HG03439 (cell line): Measurements from ENCODE around the gene NHSL2.
"Not testable (repeated sequence)": the region's sequence is repeated elsewhere in the genome, so short reads cannot be mapped to it uniquely, and the experiment has no call there.

Experiments
- ATAC-seq: cut with Tn5 transposase; IDR thresholded peaks from one replicate; pipeline ENCODE4 v1.9.1; 2021; ENCODE audit warnings: mild to moderate bottlenecking, moderate library complexity; ENCODE audit not compliant: unreplicated experiment

NHSL2 gene

DNA sequence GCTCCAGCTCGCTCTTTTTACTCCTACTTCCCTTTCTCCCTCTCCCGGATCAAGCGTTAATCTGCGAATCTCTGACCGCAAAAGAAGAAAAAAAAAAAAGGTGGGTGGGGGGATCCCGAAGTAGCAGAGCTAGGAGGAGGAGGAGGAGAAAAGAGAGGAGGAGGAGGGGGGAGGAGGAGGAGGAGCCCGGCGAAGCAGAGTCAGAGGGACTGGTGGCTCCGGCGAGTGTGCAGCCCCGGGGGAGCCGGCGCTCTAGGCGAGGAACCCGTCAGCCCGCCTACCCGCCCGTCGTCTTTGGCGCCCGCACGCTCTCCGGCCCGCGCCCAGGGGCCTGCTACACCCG is at the start of gene NHSL2:
Gene NHSL2 (plus strand): TSS at position 203 of the 343 bp plus-strand sequence.
- no peak for ATAC-seq

DNA sequence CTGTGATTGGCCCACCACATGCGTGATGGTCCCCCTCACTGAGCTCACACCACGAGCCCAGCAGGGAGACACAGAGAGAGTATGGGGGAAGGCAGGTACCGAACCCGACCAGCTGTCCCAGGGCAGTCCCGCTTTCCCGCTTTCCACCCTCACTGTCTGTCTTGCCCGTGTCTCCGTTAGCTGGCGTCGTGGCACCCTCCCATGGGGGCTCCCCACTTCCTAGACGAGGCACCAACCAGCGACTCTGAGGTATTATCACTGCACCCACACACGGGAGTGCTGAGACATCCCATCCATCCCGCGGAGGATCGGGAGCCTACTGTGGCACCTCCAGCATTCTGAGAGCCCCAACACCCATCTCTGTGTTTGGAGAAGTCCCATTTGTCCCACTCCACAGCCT is 43.0 kb upstream of the NHSL2 start:
- no peak for ATAC-seq

DNA sequence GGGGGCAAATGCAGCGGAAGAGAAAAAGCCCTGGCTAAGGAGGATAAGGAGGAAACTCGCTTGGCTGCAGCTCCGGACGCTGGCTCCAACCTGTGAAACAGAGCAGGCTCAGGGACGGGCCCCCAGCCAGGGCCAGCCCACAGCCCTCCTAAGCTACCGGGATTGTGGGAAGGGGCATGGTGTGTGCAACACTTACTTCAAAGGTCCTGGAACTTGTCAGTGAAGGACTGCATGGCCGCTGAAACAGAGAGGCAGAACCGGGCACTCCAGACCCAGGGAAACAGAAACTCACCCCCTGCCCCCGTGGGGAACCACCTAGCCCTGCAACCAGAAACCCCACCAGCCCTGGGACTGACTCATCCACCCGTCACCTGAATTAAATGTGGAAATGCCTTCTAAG is 41.1 kb upstream of the NHSL2 start:
- ATAC-seq: not testable (repeated sequence)

DNA sequence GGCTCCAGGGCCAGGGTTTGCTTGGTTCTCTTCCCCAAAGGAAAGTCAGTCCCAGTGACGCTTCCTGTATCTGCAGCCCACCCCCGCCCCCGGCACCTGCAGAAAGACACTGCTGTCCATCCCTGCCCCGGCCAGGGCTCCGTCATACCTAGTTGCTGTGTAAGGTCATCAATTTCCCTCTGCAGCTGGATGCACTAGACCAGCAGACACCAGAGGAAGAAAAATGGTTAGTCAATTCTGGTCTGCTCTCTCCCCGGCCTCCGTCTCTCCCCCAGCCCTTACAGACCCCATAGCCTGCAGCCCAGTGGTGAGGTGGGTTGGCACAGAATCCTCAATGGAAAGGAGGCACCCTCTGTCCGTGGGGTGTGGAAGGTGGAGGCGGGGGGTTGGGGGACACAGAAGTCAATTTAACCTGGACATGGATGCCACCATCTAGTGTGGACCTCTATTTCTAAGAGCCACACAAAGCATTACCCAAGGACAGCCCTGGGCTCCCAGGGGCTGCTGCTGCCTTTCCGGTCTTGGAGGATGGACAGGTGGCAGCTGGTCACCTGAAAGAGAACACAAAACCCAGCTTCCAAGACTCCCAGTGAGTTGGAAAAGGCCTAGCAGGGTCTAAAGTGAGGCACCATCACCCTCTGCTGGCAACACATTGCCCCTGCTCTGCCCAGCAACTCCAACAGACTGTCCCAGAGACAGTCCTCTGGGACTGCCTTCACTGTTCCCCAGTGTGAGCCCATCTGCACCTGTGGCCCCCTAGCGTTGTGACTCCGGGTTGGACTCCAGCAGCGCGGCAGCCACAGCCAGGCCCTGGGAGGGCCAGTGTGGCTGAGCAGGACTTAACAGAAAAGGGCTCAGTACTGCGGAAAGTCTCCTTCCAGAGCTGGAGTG is 40.2 kb upstream of the NHSL2 start:
- ATAC-seq: no peak

DNA sequence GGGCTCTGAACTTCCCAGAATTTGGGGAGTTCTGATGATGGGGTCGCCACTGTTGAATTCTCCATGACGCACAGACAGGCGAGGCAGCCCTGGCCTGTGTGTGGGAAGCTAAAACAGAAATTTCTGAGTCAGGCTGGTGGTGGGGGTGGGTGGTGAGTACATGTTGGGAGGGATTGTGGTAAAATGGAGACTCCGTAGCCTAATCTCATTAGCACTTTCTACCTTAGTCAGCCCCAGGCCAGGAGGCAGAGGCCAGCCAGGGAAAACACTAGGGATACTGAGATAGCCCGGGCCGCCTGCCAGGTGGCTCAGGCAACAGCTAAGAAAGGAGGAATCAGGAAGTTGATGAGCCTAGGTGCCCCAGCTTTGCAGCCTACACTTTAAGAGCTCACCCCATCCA is 39.3 kb upstream of the NHSL2 start:
- no peak for ATAC-seq

DNA sequence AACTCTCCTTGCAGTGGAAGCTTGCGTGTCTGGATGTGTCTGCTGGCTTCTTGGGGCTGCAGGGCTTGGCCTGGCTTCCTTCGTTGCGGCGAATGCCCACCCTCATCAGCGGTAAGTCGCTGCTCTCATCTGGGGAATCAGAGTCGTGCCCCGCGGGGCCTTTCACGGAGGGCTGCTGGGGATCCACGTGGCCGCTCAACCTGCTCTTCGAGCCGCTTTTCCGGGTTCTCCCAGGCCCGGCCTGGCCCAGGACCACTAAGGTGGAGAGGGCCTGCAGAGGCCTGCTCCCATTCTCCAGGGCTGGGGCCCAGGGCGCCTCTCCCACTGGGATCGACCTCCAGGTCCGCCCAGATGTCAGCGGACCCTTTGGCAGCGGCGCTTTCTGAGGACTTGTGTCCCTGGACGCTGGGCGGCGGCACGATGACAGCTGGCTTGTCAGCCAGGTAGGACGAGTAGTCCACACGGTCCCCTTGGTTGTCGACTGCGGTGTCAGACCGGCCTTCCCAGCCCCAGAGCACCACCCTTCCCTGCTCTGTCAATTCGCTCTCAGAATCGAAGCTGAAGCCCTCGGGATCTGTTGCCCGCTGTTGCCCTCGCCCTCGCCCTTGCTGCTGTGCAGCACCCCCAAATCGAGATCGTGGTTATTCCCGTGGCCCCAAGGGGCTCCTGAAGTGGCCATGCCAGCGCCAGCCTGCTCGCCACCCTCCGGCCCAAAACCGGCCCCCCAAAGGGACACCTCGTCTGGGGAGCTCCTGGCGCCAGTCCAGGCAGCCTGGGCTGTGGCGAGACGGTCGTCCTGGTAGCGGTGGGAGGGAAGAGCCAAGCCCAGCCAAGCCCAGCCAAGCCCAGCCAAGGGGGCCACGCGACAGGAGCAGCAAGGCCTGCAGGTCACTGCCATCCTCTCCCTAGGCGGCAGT is 37.8 kb upstream of the NHSL2 start:
- ATAC-seq: no peak

DNA sequence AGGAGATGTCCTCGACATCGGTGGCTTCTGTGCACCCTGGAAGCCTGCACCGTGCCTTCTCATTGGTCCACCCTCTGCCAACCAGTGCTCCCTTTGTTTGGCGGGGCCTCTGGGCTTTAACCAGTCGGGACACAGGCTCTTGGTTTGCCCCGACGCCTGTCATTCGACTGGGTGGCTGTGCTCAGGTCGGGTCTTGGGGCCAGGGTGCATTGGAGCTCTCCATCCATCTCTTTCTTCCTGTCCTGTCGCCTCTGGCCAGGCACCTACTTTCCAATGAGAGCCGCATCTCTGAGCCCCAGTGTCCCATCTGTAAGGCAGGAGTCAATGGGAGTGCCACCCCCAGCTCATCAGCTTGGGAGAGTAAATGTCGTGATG is 37.2 kb upstream of the NHSL2 start:
- no peak for ATAC-seq

DNA sequence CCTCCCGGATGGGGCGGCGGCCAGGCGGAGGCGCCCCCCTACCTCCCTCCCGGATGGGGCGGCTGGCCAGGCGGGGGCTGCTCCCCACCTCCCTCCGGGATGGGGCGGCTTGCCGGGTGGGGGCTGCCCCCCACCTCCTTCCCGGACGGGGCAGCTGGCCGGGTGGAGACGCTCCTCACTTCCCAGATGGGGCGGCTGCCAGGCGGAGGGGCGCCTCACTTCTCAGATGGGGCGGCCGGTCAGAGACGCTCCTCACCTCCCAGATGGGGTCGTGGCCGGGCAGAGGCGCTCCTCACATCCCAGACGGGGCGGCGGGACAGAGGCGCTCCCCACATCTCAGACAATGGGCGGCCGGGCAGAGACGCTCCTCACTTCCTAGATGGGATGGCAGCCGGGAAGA is 33.8 kb upstream of the NHSL2 start:
- ATAC-seq: not testable (repeated sequence)

DNA sequence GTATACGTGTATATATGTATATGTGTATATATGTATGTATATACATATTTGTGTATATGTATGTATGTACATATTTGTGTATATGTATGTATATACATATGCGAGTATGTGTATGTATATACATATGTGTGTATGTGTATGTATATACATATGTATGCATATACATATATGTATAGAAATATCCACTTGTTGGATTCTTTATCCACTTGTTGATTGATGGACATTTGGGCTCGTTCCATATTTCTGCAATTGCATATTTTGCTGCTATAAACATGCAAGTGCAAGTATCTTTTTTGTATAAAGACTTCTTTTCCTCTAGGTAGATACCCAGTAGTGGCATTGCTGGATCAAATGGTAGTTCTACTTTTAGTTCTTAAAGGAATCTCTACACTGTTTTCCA is 25.5 kb upstream of the NHSL2 start:
- no peak for ATAC-seq

DNA sequence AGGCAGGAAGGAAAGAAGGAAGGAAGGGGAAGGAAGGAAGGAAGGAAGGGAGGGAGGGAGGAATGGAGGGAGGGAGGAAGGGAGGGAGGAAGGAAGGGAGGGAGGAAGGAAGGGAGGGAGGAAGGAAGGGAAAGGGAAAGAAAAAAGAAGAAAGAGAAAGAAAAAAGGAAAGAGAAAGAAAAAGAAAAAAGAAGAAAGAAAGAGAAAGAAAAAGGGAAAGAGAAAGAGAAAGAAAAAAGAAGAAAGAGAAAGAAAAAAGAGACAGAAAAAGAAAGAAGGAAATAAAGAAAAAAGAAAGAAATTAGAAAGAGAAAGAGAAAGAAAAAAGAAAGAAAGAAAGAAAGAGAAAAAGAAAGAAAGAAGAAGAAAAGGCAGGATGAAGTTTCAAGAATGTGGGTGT is 15.0 kb upstream of the NHSL2 start:
- no peak for ATAC-seq

DNA sequence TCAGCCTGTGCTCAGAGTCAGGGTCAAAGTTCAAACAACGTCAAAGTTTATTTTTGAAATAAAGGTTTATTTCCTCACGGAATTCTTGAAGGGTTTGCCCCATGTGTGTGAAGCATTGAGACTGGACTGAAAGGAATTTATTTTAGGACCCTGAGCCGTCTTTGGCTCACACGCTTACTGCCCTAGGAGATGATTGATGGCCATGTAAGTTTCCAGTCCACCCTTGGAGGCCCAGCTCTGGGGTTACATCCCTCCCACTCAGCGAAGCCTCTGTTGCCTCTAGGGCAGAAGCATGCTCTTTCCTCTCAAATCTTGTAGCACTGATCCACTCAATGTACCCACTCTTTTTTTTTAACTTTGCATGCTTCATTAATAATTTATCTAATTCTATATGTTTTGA is 4.5 kb upstream of the NHSL2 start:
- no peak for ATAC-seq

DNA sequence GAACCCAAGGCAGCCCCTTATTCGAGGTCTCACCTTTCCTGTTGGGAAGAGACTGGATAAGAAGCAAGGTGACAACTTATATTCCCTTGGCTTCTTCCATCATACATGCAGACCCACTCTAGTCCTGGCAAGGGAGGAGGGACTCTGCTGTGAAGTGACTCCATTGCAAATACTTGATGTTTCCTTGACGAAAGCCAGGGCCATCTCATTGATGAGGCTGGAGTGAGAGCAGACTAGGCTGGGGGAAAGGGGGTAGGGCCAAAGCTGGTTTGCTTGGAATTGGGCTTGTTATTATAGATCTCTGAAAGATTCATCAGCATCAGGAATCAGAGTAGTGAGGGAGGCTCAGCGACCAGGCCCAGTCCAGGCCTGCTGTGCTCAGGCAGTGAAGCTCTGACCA is 2.3 kb upstream of the NHSL2 start:
- ATAC-seq: no peak

DNA sequence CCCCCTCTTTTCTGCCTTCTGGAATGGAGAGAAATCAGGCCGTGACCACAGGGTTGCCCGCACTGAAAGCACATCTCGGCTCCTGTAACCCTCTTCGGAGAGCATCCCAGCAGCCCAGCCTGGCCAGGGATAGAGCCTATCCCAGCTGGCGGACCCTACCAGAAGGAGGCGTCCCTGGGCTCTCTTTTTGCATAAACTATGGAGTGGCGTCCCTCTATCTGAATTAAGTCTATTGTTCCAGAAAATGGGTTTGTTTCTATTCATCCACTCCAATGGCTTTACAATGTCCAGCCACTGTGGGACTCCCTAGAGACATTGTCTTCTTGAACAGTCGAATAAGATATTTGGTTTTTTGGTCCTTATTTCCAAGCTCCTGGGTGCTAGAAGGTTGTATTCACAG is 689 bp upstream of the NHSL2 start:
- ATAC-seq: no peak

DNA sequence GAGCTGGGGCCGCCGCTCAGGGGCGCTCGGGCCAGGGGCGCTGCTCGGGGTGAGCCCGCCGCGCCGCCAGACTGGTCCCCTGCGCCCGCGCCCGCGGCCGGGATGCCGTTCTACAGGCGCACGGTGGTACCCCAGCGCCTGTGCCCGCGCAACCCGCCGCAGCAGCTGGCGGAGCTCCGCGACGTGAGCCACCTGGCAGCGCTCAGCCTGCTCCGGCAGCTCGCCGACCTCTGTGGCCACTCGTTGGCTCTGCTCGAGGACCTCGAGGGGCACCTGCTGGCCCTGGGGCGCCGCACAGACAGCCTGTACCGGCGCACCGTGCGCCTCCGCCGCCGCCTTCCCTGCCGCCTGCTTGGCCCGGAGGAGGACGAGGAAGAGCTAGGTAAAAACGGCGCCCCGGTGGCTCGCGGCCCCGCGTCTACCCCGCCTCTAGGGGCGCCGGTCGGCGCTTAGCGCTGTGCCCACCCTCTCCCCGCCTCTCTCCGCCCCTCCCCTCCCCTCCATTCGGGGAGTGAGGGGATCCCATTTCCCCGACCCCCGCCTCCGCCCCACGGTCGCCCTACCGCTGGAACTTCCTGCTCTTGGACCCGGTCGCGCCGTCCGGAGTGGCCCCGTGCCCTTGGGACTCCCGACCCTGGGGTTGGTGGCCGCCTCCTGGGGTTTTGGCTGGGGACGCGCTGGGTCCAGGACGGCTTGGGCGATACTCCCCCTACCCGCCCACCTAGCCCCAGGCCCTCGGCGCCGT is 513 bp downstream of the NHSL2 start:
- no peak for ATAC-seq

DNA sequence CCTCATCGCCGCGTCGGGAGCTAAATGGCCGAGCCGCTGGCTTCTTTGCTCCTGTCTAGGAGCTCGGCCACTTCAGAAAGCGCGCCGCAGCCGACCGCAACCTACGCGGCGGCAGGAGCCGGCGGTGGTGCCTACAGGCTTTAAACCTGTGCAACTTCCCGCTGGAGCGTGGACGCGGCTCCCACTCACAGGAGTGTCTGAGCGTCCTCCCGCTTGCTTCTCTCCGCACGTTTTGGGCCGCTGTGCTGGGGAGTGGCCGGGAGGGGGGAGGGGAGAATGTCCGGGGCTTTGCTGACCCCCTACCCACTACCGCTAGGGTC is 1.0 kb downstream of the NHSL2 start:
- ATAC-seq: no peak

DNA sequence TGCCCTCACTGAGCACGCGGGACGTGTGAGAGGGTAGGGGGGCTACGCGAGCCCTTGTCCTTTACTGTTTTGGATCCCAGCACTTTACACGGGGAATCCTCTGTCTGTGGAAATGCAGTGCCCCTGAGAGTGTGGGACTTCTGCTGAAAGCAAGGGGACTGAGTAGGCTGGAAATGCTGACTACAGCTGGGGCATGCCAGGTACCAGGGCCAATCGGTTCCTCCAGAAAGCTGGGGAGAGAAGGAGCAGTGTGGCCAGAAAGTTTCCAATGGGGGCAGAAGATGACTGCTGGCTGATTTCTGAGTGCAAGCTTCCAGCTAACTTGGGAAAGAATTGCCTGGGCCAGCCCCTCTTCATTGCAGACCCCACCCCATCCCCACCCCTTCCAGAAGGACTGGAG is 1.5 kb downstream of the NHSL2 start:
- no peak for ATAC-seq

DNA sequence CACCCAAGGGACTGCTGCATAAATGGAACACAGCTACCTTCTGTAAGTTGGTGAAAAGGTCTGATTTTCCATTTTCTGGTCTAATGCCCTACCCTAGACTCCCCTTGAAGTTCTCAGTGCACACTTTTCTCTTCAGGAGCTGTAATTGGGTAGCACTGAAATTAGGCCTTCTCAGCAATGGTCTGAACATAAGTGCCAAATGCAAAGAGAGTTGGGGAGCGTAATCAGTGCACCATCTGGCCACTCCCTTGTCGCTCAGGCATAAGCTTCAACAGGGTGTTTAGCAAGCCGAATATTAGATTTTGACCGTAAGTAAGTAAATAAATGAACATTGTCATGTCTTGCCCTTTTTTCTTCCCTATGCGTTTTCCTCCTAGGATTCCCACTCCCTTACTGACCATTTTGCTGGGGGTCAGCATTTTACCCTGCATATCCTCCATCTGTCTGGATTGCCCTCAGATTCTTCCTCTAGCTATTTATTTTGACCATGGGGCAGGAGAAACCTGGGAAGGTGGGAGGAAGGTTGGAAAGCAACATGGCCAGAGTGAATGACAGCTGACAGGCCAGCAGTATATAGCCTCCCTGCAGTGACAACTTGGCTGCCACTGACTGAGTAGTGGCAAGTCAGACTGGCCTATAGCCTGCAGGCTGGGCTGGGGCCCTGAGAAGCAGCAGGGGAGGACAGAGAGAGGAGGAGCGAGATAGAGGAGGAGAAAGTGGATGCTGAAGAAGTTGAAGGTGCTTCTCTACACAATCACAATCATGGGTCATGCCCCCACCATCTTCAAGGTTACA is 2.7 kb downstream of the NHSL2 start:
- no peak for ATAC-seq

DNA sequence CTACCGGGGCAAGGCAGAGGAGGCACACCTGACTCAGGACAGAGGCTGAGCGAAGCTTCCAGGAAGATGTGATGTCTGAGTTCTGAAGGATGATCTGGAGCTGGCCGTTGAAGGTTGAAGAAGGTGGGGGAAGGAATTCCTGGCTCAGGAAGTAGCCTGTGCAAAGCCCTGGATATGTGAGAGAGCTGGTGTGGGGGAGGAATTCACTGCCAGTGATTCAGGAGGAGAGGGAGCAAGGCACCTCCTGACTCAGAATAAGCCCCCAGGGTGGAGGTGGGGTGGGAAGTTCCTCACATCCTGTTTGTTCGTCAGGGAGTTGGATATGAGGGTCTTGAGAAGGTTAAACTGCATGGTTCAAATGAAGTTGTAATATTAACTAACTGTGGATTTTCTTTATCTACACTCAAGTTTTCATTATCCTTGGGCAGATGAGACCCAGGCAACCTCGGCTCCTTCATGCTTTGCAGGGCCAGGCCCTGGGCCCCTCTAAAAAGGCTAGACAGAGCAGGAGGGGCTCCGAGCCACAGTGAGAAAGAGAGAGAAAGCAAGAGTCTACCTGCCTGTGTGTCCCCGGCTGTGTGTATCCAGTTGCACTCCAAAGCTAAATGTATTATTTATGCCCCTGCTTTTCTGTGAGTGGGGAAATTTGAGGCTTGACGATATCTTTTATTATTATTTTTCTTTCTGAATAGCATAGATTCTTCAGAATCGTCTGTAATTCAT is 7.1 kb downstream of the NHSL2 start:
- ATAC-seq: no peak

DNA sequence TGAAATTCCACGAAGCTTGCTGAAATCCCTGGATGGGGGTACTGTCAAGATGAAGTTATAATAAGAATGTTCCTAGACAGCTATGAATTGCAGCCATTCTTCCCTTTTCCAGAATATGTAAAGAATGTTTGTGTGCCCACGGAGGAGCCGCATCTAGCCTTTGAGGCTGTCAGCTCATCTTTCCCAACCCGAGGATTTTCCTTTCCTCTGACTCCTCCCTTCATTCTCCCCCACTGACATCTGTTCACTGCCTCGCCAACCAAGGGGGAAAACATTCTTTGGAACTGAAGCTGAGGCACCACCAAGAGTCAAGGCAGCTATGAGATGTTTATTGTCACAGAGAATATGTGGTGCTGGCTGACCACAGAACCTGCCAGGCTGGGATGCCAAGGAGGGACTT is 8.8 kb downstream of the NHSL2 start:
- ATAC-seq: no peak

DNA sequence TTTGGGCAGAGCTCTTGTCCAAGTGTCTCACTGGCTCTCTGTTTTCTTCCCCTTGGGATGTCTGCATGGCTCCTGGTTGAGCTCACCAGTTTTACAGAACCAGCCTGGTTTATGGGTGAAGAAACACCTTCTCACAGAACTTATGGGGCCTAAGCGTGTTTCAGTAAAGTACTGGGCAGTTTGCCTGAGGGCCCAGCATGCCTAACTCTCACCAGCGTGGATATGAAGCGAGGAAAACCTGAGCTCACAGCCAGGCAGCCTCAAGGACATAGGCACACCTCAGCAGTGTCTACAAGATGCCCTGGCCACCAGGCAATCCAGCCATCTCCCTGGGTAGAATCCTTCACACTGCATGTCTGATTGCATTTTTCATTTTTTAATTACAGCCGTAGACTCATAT is 9.2 kb downstream of the NHSL2 start:
- ATAC-seq: no peak
